Prostate gland (tissue), 2 donors: ENCODE measurements around the gene DDX51. TPM values are rescaled to one million over a fixed set of nuclear protein-coding genes. Genes with fewer than 3 reads are reported as not detected.

Experiments
- DNase-seq: peaks from one replicate; pipeline ENCODE4 v3.0.0-alpha.2; 2019; ENCODE audit warnings: low spot score
- H3K27ac ChIP-seq, 2 donors: fragments of 200-600 bp; sonication (generic); 2 replicates each; pipeline ENCODE4 v1.5.1; 2017 to 2019
- H3K27me3 ChIP-seq: fragments of 200-600 bp; sonication (generic); replicated peaks from 2 replicates; pipeline ENCODE4 v1.5.1; 2019; ENCODE audit not compliant: insufficient read depth
- H3K36me3 ChIP-seq, 2 donors: fragments of 200-600 bp; sonication (generic); 1 replicate in 1 of 2; 2 replicates in 1 of 2; pipeline versions ENCODE4 v1.5.1 to v1.8.1; 2017 to 2019
- H3K4me1 ChIP-seq: fragments of 200-600 bp; sonication (generic); replicated peaks from 2 replicates; pipeline ENCODE4 v1.5.1; 2019
- H3K4me3 ChIP-seq, 2 donors: fragments of 200-600 bp; sonication (generic); 2 replicates each; pipeline ENCODE4 v1.5.1; 2017 to 2019
- H3K9me3 ChIP-seq: fragments of 200-600 bp; sonication (generic); 2 replicates; pipeline ENCODE4 v1.5.1; 2017
- POLR2A ChIP-seq: fragments of 450-650 bp; IDR thresholded peaks from one replicate; pipeline ENCODE4 v1.6.1; 2016; ENCODE audit warnings: antibody characterized with exemption, mild to moderate bottlenecking
- POLR2AphosphoS5 ChIP-seq: sonication (generic); formaldehyde crosslinking; IDR thresholded peaks from one replicate; pipeline ENCODE4 v1.6.1; 2017; ENCODE audit warnings: antibody characterized with exemption
- WGBS: methylation state at CpG from one replicate; pipeline ENCODE4 v1.1.5; 2018; 5-methylcytosine and 5-hydroxymethylcytosine counted together
- intact Hi-C: fragments of 100-400 bp; cut with DNase I; formaldehyde crosslinking; loops from one replicate; pipeline ENCODE4 v1.14.2; 2022
- total RNA-seq, 2 donors: library from RNA; depleted of rRNA; stranded (reverse); fragments of >200 nt; gene quantifications; one replicate each; pipeline ENCODE4 v1.1.0, GENCODE V29; 2016
- TF ChIP-seq, protein P1 (sequence below), 4 experiments: fragments of 200-600 bp in 2 of 4; fragments of 450-650 bp in 2 of 4; sonication (generic) in 2 of 4; IDR thresholded peaks; 1 replicate in 3 of 4; 2 replicates in 1 of 4; pipeline ENCODE4 v1.5.1; 2016 to 2019; ENCODE audit warnings: antibody characterized with exemption in 4 of 4, mild to moderate bottlenecking in 2 of 4, moderate library complexity in 2 of 4

Gene DDX51
- total RNA-seq, 2 donors from 2014 or later: 12.7 to 29.0 TPM

DNA sequence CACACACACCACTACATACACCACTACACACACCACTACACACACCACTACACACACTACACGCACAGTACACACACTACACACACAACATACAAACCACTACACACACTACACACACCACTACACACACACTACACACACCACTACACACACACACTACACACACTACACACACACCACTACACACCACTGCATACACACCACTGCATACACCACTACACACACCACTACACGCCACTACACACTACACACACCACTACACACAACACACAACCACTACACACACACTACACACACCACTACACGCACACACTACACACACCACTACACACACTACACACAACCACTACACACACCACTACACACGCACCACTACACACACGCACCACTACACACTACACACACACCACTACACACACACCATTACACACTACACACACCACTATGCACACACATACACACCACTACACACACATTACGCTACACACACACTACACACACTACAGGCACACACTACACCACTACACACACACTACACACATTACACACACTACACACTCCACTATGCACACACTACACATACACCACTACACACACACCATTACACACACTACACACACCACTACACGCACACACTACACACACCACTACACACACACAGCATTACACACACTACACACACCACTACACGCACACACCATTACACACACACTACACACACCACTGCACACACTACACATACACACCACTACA is 12.6 kb upstream of the DDX51 start:
- TF ChIP-seq POLR2AphosphoS5 (no peak), POLR2A (no peak)
- TF ChIP-seq, protein P1, sequence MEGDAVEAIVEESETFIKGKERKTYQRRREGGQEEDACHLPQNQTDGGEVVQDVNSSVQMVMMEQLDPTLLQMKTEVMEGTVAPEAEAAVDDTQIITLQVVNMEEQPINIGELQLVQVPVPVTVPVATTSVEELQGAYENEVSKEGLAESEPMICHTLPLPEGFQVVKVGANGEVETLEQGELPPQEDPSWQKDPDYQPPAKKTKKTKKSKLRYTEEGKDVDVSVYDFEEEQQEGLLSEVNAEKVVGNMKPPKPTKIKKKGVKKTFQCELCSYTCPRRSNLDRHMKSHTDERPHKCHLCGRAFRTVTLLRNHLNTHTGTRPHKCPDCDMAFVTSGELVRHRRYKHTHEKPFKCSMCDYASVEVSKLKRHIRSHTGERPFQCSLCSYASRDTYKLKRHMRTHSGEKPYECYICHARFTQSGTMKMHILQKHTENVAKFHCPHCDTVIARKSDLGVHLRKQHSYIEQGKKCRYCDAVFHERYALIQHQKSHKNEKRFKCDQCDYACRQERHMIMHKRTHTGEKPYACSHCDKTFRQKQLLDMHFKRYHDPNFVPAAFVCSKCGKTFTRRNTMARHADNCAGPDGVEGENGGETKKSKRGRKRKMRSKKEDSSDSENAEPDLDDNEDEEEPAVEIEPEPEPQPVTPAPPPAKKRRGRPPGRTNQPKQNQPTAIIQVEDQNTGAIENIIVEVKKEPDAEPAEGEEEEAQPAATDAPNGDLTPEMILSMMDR (IDR thresholded peaks at IDR 0.05): no peak
- intact Hi-C loops: loop anchor here (10.0 kb wide), 4 partner anchors 218 to 458 kb away; partner anchors contain the start of genes LRCOL1 and P2RX2
- no peaks in the 10 kb centered on the region for H3K9me3 ChIP-seq
- H3K4me1 ChIP-seq: no peaks in the 10 kb centered on the region
- 88% methylated on average over 8 of the region's 8 CpGs for WGBS
- no peak overlapping the region for H3K4me3 ChIP-seq
- H3K27me3 ChIP-seq: no peaks in the 10 kb centered on the region
- no peaks in the 10 kb centered on the region for H3K36me3 ChIP-seq
- no peak for DNase-seq
- H3K27ac ChIP-seq: no peak overlapping the region

DNA sequence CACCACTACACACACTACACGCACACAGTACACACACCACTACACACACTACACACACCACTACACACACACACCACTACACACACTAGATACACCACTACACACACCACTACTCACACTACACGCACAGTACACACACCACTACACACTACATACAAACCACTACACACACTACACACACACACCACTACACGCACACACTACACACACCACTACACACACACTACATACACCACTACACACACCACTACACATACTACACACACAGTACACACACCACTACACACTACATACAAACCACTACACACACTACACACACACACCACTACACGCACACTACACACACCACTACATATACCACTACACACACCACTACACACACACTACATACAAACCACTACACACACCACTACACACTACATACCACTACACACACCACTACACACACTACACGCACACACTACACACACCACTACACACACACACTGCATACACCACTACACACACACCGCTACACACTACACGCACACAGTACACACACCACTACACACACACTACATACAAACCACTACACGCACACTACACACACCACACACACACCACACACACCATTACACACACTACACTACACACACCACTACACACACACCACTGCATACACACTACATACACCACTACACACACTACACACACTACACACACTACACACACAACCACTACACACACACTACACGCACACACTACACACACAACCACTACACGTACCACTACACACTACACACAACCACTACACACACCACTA is 11.9 kb upstream of the DDX51 start:
- intact Hi-C loops: loop anchor here (10.0 kb wide), 4 partner anchors 219 to 459 kb away; partner anchors contain the start of genes LRCOL1 and P2RX2
- DNase-seq: no peak
- Histone ChIP-seq H3K9me3 (no peaks in the 10 kb centered on the region), H3K4me1 (no peaks in the 10 kb centered on the region), H3K27me3 (no peaks in the 10 kb centered on the region), H3K36me3 (no peaks in the 10 kb centered on the region), H3K4me3 (no peak overlapping the region), H3K27ac (no peak overlapping the region)
- TF ChIP-seq, protein P1 (IDR thresholded peaks at IDR 0.05): no peak
- no peak for TF ChIP-seq POLR2AphosphoS5
- TF ChIP-seq POLR2A: no peak
- WGBS: 93% methylated on average over 10 of the region's 10 CpGs

- Histone ChIP-seq H3K4me1 (no peaks in the 10 kb centered on the region), H3K27me3 (no peaks in the 10 kb centered on the region), H3K27ac (no peak overlapping the region), H3K4me3 (no peak overlapping the region), H3K9me3 (no peaks in the 10 kb centered on the region), H3K36me3 (no peaks in the 10 kb centered on the region)
- 90% methylated on average over 50 of the region's 51 CpGs for WGBS
- intact Hi-C loops: loop anchor here (10.0 kb wide), 4 partner anchors 220 to 460 kb away; partner anchors contain the start of genes LRCOL1 and P2RX2
- TF ChIP-seq, protein P1 (IDR thresholded peaks at IDR 0.05): no peak
- TF ChIP-seq POLR2A (no peak), POLR2AphosphoS5 (no peak)
- no peak for DNase-seq
These were observed 11.0 kb upstream of the DDX51 start for GRCh38 chr12:132154941-132155770.

DNA sequence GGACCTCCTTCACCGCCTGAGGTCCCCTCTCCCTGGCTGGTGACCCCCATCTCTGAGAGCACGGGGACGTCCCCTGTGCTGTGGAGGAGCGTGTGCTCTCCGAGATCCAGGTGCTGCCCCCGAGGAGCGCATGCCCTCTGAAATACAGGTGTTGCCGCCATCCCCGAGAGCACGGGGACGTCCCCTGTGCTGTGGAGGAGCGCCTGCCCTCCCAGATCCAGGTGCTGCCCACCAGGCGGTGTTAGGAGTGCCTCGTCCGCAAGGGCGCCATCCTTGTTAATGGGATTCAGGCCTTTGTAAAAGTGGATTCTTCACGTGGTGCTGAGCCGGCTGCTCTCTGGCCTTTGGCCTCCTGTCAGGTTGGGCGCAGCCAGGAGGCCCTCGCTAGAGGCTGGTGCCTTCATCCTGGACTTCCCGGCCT is 10.2 kb upstream of the DDX51 start:
- no peak overlapping the region for H3K4me3 ChIP-seq
- TF ChIP-seq POLR2AphosphoS5 (no peak), POLR2A (no peak)
- TF ChIP-seq, protein P1 (IDR thresholded peaks at IDR 0.05): no peak
- no peaks in the 10 kb centered on the region for H3K4me1 ChIP-seq
- H3K27me3 ChIP-seq: no peaks in the 10 kb centered on the region
- H3K27ac ChIP-seq: no peak overlapping the region
- intact Hi-C loops: loop anchor here (10.0 kb wide), 4 partner anchors 220 to 460 kb away; partner anchors contain the start of genes LRCOL1 and P2RX2
- no peaks in the 10 kb centered on the region for H3K9me3 ChIP-seq
- no peaks in the 10 kb centered on the region for H3K36me3 ChIP-seq
- WGBS: 73% methylated on average over 20 of the region's 21 CpGs
- DNase-seq: no peak
